Mesodermal cell (in vitro differentiated cells): ENCODE results near the gene MROH2A.

Experiments
- H3K27ac ChIP-seq: 2 replicates; pipeline ENCODE4 v1.7.0; 2013; ENCODE audit warnings: mild to moderate bottlenecking, low read depth, low read length, moderate library complexity; ENCODE audit not compliant: severe bottlenecking
- H3K36me3 ChIP-seq: 2 replicates; pipeline ENCODE4 v1.7.1; 2013; ENCODE audit warnings: mild to moderate bottlenecking, low read length, moderate library complexity; ENCODE audit not compliant: control insufficient read depth, insufficient read depth
- H3K4me1 ChIP-seq: one replicate; pipeline ENCODE4 v1.7.1; 2013; ENCODE audit warnings: mild to moderate bottlenecking, low read length; ENCODE audit not compliant: insufficient read depth, control insufficient read depth, poor library complexity, severe bottlenecking
- H3K4me3 ChIP-seq: 2 replicates; pipeline ENCODE4 v1.7.0; 2013; ENCODE audit warnings: low read length, control low read depth, mild to moderate bottlenecking; ENCODE audit not compliant: insufficient read depth, poor library complexity, severe bottlenecking; ENCODE audit errors: extremely low read depth
- H3K9me3 ChIP-seq: 2 replicates; pipeline ENCODE4 v1.7.1; 2013; ENCODE audit warnings: mild to moderate bottlenecking, low read length, moderate library complexity; ENCODE audit not compliant: control insufficient read depth
- WGBS, 2 experiments: methylation state at CpG; one replicate each; pipeline ENCODE4 v1.1.5; 2013; ENCODE audit warnings: missing lambda C conversion rate in 2 of 2; ENCODE audit not compliant: insufficient coverage in 2 of 2; 5-methylcytosine and 5-hydroxymethylcytosine counted together

MROH2A gene

DNA sequence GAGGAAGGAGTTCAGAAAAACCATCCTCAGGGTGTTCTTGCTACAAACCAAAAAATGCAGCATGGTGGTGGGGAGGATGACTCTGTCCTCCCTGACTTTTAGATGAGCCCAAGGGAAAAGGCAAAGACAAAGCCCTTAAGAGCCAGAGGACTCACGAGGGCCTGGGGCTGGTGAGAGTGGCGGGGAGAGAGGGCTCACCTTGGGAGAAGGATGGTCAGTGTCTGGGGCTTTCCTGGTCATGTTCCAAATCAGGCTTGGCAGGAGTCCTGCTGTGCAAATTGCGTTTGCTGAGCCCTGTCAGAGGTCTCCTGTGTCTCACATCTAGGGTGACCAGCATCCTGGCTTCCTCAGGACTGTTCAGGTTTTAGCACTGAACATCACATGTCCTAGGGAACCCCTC lies 13.4 kb upstream of the MROH2A start:
- H3K4me3 ChIP-seq = no peak overlapping the region
- 67 to 79% methylated on average over 1 to 3 of the region's 3 CpGs for WGBS, 2 experiments
- H3K4me1 ChIP-seq = no peaks in the 10 kb centered on the region
- H3K27ac ChIP-seq = no peak overlapping the region
- H3K36me3 ChIP-seq = no peaks in the 10 kb centered on the region
- no peaks in the 10 kb centered on the region for H3K9me3 ChIP-seq

DNA sequence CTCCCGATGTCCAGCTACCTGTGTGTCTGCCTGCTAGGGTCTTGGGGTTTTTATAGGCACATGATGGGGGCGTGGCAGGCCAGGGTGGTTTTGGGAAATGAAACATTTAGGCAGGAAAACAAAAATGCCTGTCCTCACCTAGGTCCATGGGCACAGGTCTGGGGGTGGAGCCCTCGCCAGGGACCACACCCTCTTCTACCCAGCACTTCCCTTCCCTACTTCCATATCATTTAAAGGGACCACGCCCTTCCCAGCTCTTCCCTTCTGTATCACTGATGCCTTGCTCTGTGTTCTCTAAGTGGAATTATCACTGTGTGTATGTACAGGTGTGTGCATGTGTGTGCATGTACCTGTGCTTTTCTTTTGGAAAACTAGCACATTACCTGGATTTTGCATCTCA lies 11.7 kb upstream of the MROH2A start:
- no peak overlapping the region for H3K27ac ChIP-seq
- WGBS, 2 experiments = 80 to 89% methylated on average over 1 to 2 of the region's 4 CpGs
- no peaks in the 10 kb centered on the region for H3K4me1 ChIP-seq
- H3K36me3 ChIP-seq = no peaks in the 10 kb centered on the region
- no peaks in the 10 kb centered on the region for H3K9me3 ChIP-seq
- H3K4me3 ChIP-seq = no peak overlapping the region

DNA sequence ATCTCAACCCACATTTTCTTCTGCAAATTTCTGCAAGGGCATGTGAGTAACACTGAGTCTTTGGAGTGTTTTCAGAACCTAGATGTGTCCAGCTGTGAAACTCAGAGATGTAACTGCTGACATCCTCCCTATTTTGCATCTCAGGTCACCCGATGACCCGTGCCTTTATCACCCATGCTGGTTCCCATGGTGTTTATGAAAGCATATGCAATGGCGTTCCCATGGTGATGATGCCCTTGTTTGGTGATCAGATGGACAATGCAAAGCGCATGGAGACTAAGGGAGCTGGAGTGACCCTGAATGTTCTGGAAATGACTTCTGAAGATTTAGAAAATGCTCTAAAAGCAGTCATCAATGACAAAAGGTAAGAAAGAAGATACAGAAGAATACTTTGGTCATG lies 10.1 kb upstream of the MROH2A start:
- Histone ChIP-seq H3K4me3 (no peak overlapping the region), H3K36me3 (no peaks in the 10 kb centered on the region), H3K27ac (no peak overlapping the region), H3K9me3 (no peaks in the 10 kb centered on the region), H3K4me1 (no peaks in the 10 kb centered on the region)
- WGBS, 2 experiments = 66 to 73% methylated on average over 1 to 3 of the region's 4 CpGs

DNA sequence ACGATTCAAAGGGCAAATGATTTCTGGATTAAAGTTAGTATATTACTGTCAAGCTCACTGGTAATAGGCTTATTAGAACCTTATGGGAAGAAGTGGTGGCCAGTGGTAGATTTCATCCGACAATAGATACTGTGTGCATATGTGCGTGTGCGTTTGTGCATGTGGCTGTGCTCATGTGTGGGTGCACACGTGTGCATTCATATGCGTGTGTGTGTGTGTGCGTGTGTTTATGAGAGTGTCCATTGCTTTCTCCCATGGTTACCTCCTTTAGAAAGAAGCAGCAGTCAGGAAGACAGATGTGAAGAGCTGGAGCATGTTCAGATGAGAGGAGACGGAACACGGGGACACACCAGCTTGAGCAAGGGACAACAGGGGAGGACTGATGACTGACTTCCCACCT lies 8.9 kb upstream of the MROH2A start:
- Histone ChIP-seq H3K36me3 (no peaks in the 10 kb centered on the region), H3K27ac (no peak overlapping the region), H3K4me1 (no peaks in the 10 kb centered on the region), H3K9me3 (no peaks in the 10 kb centered on the region), H3K4me3 (no peak overlapping the region)
- WGBS, 2 experiments = 89 to 94% methylated on average over 9 of the region's 9 CpGs

DNA sequence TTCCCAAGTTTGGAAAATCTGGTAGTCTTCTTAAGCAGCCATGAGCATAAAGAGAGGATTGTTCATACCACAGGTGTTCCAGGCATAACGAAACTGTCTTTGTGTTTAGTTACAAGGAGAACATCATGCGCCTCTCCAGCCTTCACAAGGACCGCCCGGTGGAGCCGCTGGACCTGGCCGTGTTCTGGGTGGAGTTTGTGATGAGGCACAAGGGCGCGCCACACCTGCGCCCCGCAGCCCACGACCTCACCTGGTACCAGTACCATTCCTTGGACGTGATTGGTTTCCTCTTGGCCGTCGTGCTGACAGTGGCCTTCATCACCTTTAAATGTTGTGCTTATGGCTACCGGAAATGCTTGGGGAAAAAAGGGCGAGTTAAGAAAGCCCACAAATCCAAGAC lies 6.0 kb upstream of the MROH2A start:
- WGBS, 2 experiments = 89 to 95% methylated on average over 14 to 15 of the region's 16 CpGs

DNA sequence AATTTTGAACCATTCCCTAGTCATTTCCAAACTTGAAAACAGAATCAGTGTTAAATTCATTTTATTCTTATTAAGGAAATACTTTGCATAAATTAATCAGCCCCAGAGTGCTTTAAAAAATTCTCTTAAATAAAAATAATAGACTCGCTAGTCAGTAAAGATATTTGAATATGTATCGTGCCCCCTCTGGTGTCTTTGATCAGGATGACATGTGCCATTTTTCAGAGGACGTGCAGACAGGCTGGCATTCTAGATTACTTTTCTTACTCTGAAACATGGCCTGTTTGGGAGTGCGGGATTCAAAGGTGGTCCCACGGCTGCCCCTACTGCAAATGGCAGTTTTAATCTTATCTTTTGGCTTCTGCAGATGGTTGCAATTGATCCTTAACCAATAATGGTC lies 5.5 kb upstream of the MROH2A start:
- Histone ChIP-seq H3K4me1 (no peaks in the 10 kb centered on the region), H3K36me3 (no peaks in the 10 kb centered on the region), H3K27ac (no peak overlapping the region), H3K9me3 (peaks cover 4% of the 10 kb centered on the region), H3K4me3 (no peak overlapping the region)
- WGBS, 2 experiments = 88 to 90% methylated on average over 4 to 5 of the region's 5 CpGs

More for the DNA sequence above, 6.0 kb upstream of the MROH2A start:
- H3K36me3 ChIP-seq = no peaks in the 10 kb centered on the region
- no peak overlapping the region for H3K4me3 ChIP-seq
- H3K9me3 ChIP-seq = peaks cover 4% of the 10 kb centered on the region
- no peaks in the 10 kb centered on the region for H3K4me1 ChIP-seq
- no peak overlapping the region for H3K27ac ChIP-seq

DNA sequence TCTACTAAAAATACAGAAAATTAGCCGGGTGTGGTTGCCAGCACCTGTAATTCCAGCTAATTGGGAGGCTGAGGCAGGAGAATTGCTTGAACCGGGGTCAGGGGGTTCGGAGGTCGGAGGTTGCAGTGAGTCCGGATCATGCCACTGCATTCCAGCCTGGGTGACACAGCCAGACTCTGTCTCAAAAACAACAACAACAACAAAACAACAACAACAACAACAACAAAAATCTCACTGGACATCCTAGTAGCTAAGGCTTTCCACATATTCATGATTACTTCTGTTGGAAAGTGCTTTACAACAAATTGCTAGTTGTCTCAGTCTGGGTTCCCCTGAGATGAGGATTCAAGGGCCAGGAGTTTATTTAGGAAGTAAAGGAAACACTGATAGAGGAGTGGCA lies 4.3 kb upstream of the MROH2A start:
- Histone ChIP-seq H3K27ac (no peak overlapping the region), H3K9me3 (peaks cover 4% of the 10 kb centered on the region), H3K4me3 (no peak overlapping the region), H3K4me1 (no peaks in the 10 kb centered on the region), H3K36me3 (no peaks in the 10 kb centered on the region)
- WGBS, 2 experiments = 93 to 100% methylated on average over 3 to 5 of the region's 5 CpGs

DNA sequence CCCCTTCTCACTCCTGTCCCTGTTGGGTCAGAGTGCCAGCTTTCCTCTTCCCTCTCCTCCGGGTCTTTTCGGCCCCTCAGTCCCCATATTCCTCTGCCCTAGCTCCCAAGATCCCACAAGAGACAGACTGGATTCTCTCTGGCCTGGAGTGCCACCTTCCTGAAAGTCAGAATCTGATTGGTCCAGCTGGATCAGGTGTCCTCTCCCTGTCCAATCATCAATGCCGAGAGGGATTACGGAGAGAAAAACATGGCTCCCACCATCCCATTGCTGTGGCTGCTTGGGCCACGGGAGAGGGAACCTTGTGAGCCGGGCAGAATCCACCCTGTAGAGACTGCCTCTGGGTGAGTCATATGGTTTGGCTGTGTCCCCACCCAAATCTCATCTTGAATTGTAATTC lies 2.7 kb upstream of the MROH2A start:
- Histone ChIP-seq H3K27ac (no peak overlapping the region), H3K4me3 (no peak overlapping the region), H3K9me3 (peaks cover 4% of the 10 kb centered on the region), H3K4me1 (no peaks in the 10 kb centered on the region), H3K36me3 (no peaks in the 10 kb centered on the region)
- 87 to 89% methylated on average over 5 to 6 of the region's 6 CpGs for WGBS, 2 experiments

DNA sequence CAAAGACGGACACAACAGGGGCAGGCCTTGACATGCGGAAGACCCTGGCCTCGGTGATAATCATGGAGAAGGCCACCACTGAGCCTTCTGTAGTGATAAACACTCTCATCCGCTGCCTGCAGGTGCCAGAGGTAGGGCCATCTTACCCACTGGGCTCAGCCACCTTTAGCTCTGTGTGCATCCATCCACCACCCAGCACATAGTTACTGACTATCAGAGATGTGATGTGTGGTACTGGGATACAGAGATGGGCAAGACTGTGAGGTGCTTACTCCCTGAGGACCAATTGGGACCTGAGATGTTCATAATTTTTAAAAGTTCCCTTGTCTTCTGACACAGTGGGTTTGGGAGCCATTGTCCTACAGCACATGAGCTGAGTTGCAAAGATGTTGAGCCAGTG lies 1.6 kb downstream of the MROH2A start:
- peaks cover 4% of the 10 kb centered on the region for H3K9me3 ChIP-seq
- H3K27ac ChIP-seq = no peak overlapping the region
- no peak overlapping the region for H3K4me3 ChIP-seq
- no peaks in the 10 kb centered on the region for H3K36me3 ChIP-seq
- 91 to 96% methylated on average over 3 of the region's 4 CpGs for WGBS, 2 experiments
- no peaks in the 10 kb centered on the region for H3K4me1 ChIP-seq

DNA sequence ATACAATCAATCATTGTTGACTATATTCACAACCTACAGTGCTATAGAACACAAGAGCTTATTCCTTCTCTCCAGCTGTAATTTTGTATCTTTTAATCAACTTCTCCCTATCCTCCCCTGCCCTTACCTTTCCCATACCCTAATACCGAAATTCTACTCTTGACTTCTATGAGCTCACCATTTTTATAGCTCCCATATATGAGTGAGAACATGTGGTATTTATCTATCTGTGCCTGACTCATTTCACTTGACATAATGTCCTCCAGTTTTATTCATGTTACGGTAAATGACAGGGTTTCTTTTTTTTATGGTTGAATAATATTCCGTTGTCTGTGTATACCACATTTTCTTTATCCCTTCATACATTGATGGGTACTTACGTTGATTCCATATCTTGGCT lies 2.6 kb downstream of the MROH2A start:
- Histone ChIP-seq H3K4me1 (no peaks in the 10 kb centered on the region), H3K9me3 (peaks cover 4% of the 10 kb centered on the region), H3K4me3 (no peak overlapping the region), H3K36me3 (no peaks in the 10 kb centered on the region), H3K27ac (no peak overlapping the region)
- WGBS, 2 experiments = no CpG with 5 or more reads among the region's 4 CpGs

DNA sequence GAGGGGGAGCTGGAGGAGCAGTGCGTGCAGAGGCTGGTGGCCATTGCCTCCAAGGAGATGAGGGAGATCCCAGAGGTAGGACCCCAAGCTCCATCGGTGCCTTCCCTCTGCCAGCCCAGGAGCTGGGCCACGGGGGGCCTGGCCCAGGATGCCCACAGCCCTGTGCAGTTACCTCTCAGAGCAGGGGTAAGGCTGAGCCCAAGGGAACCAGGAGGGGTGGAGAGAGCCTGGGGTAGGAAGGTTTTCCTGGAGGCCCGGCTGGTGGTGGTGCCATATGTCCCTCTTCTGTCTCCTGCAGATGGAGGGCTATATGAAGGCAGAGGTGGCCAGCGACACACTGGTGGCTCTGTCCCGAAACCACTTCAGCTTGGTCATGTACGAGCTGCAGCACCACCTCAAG lies 11.4 kb downstream of the MROH2A start:
- Histone ChIP-seq H3K4me1 (no peaks in the 10 kb centered on the region), H3K36me3 (no peaks in the 10 kb centered on the region), H3K27ac (no peak overlapping the region), H3K4me3 (no peak overlapping the region), H3K9me3 (no peaks in the 10 kb centered on the region)
- WGBS, 2 experiments = 91 to 94% methylated on average over 4 to 6 of the region's 7 CpGs
